ENCODE measurements around the gene SH2D3A. TPM values are rescaled to one million over a fixed set of nuclear protein-coding genes. Genes with fewer than 3 reads are reported as not detected.

SH2D3A gene
- total RNA-seq, 5 donors from 2014 or later (not counting 1 experiment from before 2014, with no cell fraction given), result 61.7 to 83.7 (median 73.6) TPM

DNA sequence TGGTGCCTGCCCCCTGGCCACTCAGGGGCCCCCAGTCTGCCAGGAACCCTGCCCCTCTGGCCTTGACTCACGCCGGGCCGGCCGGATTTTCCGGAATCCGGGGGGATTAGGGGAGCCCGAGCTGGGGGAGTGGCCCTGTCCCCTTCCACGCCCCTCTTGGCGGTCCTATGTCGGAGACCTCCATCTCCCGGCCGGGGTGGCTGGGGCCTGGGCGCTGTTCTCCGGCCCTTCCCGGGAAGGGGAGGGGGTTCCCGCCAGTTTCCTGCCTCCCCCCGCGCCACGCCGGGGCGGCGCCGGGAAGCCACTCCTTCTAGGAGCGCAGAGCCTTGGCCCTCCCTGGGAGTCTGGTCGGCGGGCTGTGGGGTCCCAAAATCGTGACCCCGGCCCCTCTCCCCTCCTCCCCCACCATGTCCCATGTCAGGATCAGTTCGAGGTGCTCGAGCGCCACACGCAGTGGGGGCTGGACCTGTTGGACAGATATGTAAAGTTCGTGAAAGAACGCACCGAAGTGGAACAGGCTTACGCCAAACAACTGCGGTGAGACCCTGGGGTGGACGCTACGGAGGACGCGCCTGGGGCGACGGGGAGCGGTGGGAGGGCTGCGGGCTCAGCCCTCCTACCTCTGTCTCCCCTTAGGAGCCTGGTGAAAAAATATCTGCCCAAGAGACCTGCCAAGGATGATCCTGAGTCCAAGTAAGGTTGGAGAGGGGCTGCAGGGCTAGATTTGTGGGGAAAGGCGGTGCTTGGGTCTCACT is 26.5 kb downstream of the SH2D3A start:
- ChIA-PET POLR2A (no interaction called here), CTCF (no interaction called here)
- peak overlapping the region; percentile 60 to 66 for H3K4me3 ChIP-seq (ENCODE audit: control insufficient read depth in 1 of 2, extremely low read depth in 1 of 2, low read length in 1 of 2)
- peaks cover 15 to 48% of the 10 kb centered on the region in 2 experiments for H3K4me1 ChIP-seq (ENCODE audit: control insufficient read depth in 1 of 2, extremely low read depth in 1 of 2, insufficient read depth in 2 of 2, low read length in 2 of 2)
- 4% methylated on average over 34 of the region's 46 CpGs for WGBS (ENCODE audit: insufficient coverage)
- H3K27ac ChIP-seq (ENCODE audit: low read length), result peak overlapping the region; percentile 12
- H3K27me3 Mint-ChIP-seq, result no peaks in the 10 kb centered on the region
- ATAC-seq (replicated peaks in 1 of 4) (no peak), DNase-seq (peak in 4 of 35 experiments; percentile 16 to 33 (median 24))
- H3K4me3 Mint-ChIP-seq, result peak overlapping the region; percentile 69 to 95 (median 76)
- H3K4me1 Mint-ChIP-seq, result peaks cover 31 to 40% (median 40%) of the 10 kb centered on the region in 3 donors
- peaks cover 0 to 3% of the 10 kb centered on the region in 2 donors for H3K36me3 ChIP-seq (ENCODE audit: control insufficient read depth in 2 of 2, extremely low read depth in 1 of 2, insufficient read depth in 1 of 2, low read length in 1 of 2)
- H3K9me3 Mint-ChIP-seq, result no peaks in the 10 kb centered on the region
- H3K27me3 ChIP-seq (replicated peaks in 1 of 2; ENCODE audit: control insufficient read depth in 2 of 2, extremely low read depth in 1 of 2, insufficient read depth in 2 of 2, low read length in 1 of 2), result peaks cover 0 to 14% of the 10 kb centered on the region in 2 experiments
- peaks cover 11% of the 10 kb centered on the region for H3K36me3 Mint-ChIP-seq
- H3K9me3 ChIP-seq, result no peaks in the 10 kb centered on the region
- H3K27ac Mint-ChIP-seq, result peak overlapping the region in 1 of 2 donors; percentile 72

DNA sequence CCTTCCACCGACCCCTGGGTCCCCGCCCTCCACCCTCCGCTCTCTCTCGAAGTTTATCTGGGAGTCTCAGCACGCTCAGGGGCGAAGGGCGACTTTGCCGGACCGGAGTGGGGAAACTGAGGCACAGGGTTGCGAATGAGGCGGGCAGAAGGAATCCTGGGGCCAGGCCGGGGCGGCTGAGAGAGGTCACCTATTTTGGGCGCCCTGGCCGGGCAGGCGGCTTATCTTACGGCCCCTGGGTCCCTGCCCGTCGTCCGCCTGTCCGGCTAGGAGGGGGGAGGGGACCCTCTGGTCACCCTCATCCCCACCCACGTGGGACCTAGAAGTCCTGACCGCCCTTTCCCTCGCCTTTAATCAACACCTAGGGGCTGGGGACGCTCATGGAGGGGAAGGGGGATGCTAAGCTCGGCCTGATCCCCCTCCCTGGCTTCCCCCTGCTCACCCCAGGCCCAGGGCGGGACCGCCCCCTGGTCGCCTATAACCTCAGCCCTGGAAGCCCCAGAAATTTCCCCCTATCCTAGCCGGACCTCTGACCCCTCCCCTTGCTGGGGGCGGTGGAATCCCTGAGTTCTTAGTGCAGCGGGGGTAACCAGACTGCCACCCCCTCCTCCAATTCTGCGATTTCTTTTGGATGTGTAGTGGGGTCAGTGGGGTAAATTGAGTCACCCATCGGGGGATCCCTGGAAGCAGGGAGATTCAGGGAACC is 27.2 kb downstream of the SH2D3A start:
- ChIA-PET POLR2A (no interaction called here), CTCF (interaction anchor here in 1 of 2 donors (0.6 kb wide), 2 partner anchors 98 to 124 kb away, joined by 3 to 5 read pairs; no protein-coding TSS in a partner anchor)
- Histone ChIP-seq H3K4me3 (ENCODE audit: control insufficient read depth in 1 of 2, extremely low read depth in 1 of 2, low read length in 1 of 2) (peak overlapping the region; percentile 60 to 66), H3K27me3 (replicated peaks in 1 of 2; ENCODE audit: control insufficient read depth in 2 of 2, extremely low read depth in 1 of 2, insufficient read depth in 2 of 2, low read length in 1 of 2) (peaks cover 0 to 14% of the 10 kb centered on the region in 2 experiments), H3K4me1 (ENCODE audit: control insufficient read depth in 1 of 2, extremely low read depth in 1 of 2, insufficient read depth in 2 of 2, low read length in 2 of 2) (peaks cover 15 to 51% of the 10 kb centered on the region in 2 experiments), H3K27ac (ENCODE audit: low read length) (peak overlapping the region; percentile 12), H3K36me3 (ENCODE audit: control insufficient read depth in 2 of 2, extremely low read depth in 1 of 2, insufficient read depth in 1 of 2, low read length in 1 of 2) (peaks cover 0 to 5% of the 10 kb centered on the region in 2 donors), H3K9me3 (no peaks in the 10 kb centered on the region)
- no peak overlapping the region for H3K27ac Mint-ChIP-seq
- DNase-seq, result peak in 2 of 35 experiments; percentile 18 to 35
- no peak for ATAC-seq (replicated peaks in 1 of 4)
- H3K27me3 Mint-ChIP-seq, result no peaks in the 10 kb centered on the region
- WGBS (ENCODE audit: insufficient coverage), result 0% methylated on average over 12 of the region's 34 CpGs
- H3K4me1 Mint-ChIP-seq, result peaks cover 31 to 43% (median 40%) of the 10 kb centered on the region in 3 donors
- H3K9me3 Mint-ChIP-seq, result no peaks in the 10 kb centered on the region
- H3K36me3 Mint-ChIP-seq, result peaks cover 5% of the 10 kb centered on the region
- H3K4me3 Mint-ChIP-seq, result peak overlapping the region; percentile 69 to 95 (median 76)

DNA sequence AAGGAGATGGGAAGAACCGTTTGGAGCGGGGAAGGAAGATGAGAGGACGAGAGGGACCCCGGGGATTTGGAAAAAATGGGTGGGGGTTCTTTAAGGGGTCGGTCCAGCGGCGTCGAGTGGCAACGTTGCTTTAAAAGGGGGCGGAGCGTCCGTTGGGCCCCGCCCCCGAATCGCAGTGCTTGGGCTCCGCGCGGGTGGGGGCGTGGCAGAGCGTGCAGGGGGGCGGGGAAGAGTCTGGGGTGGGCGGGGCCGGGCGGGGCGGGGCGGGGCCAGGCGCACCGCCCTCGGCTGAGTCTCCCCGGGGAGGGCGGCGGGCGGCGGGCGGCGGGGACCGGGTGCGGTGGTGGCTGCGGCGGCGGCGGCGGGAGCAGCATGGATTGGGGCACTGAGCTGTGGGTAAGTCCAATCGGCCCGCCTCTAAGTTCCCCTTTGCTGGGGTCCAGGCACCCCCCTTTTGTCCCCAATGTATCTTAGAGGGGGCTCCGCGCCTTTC is 27.8 kb downstream of the SH2D3A start, which contains the start of gene TRIP10:
TSS of gene TRIP10 (plus strand) at position 291 of the 493 bp plus-strand sequence. CDS start at position 373, 82 bp downstream.
- no peaks in the 10 kb centered on the region for H3K27me3 Mint-ChIP-seq
- H3K4me1 ChIP-seq (ENCODE audit: control insufficient read depth in 1 of 2, extremely low read depth in 1 of 2, insufficient read depth in 2 of 2, low read length in 2 of 2), result peaks cover 15 to 51% of the 10 kb centered on the region in 2 experiments
- DNase-seq, result peak; percentile 63 to 89 (median 78)
- ChIA-PET POLR2A (no interaction called here), CTCF (interaction anchor here in 1 of 2 donors (0.6 to 3.4 kb wide), 3 partner anchors 97 to 124 kb away, joined by 3 to 51 read pairs (median 5); no protein-coding TSS in a partner anchor)
- peak; percentile 7 to 31 (median 9) for ATAC-seq (replicated peaks in 1 of 4)
- H3K4me1 Mint-ChIP-seq, result peaks cover 31 to 43% (median 40%) of the 10 kb centered on the region in 3 donors
- peaks cover 0 to 6% of the 10 kb centered on the region in 2 donors for H3K36me3 ChIP-seq (ENCODE audit: control insufficient read depth in 2 of 2, extremely low read depth in 1 of 2, insufficient read depth in 1 of 2, low read length in 1 of 2)
- peak within 1 kb of the TSS; percentile 92 to 93 for H3K27ac Mint-ChIP-seq
- WGBS (ENCODE audit: insufficient coverage), result under 1% methylated on average over 22 of the region's 47 CpGs
- H3K9me3 Mint-ChIP-seq, result no peaks in the 10 kb centered on the region
- H3K9me3 ChIP-seq, result no peaks in the 10 kb centered on the region
- peaks cover 5% of the 10 kb centered on the region for H3K36me3 Mint-ChIP-seq
- H3K27me3 ChIP-seq (replicated peaks in 1 of 2; ENCODE audit: control insufficient read depth in 2 of 2, extremely low read depth in 1 of 2, insufficient read depth in 2 of 2, low read length in 1 of 2), result peaks cover 0 to 14% of the 10 kb centered on the region in 2 experiments
- peak within 1 kb of the TSS; percentile 79 for H3K27ac ChIP-seq (ENCODE audit: low read length)
- peak within 1 kb of the TSS; percentile 94 to 96 (median 95) for H3K4me3 Mint-ChIP-seq
- peak within 1 kb of the TSS; percentile 60 to 72 for H3K4me3 ChIP-seq (ENCODE audit: control insufficient read depth in 1 of 2, extremely low read depth in 1 of 2, low read length in 1 of 2)

DNA sequence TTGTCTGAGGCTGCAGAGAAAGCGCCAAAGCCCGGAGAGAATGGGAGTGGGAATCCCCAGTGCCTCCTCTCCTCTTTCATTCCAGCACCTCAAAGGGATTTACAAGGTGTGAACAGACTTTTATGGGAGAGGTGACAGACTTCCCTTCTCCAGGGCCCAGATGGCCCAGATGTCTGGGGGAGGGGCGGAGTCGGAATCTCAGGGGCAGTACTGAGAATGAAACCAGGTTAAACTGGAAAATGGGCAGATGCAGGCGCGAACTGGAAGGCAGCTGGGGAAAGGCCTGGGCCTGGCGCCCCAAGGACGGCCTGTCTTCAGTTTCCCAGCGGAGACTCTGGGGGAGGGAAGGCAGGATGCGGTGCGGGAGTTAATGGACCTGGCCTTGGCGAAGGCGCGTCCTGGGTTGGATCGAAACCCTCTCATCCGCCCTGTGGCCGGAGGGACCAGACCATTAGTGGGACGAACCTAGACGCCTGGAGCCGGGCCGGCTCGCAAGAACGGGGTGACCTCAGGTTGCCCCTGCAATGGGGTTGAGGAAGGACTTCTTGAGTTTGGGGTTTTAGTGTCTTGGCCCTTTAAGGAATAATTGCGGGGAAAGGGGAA is 28.3 kb downstream of the SH2D3A start:
- H3K36me3 ChIP-seq (ENCODE audit: control insufficient read depth in 2 of 2, extremely low read depth in 1 of 2, insufficient read depth in 1 of 2, low read length in 1 of 2), result peaks cover 0 to 8% of the 10 kb centered on the region in 2 donors
- peaks cover 31 to 41% (median 35%) of the 10 kb centered on the region in 3 donors for H3K4me1 Mint-ChIP-seq
- H3K27ac ChIP-seq (ENCODE audit: low read length), result peak overlapping the region; percentile 79
- H3K27ac Mint-ChIP-seq, result peak overlapping the region; percentile 92 to 93
- H3K4me3 Mint-ChIP-seq, result peak overlapping the region; percentile 94 to 96 (median 95)
- peaks cover 0 to 14% of the 10 kb centered on the region in 2 experiments for H3K27me3 ChIP-seq (replicated peaks in 1 of 2; ENCODE audit: control insufficient read depth in 2 of 2, extremely low read depth in 1 of 2, insufficient read depth in 2 of 2, low read length in 1 of 2)
- ATAC-seq (replicated peaks in 1 of 4), result no peak
- no peaks in the 10 kb centered on the region for H3K36me3 Mint-ChIP-seq
- H3K4me1 ChIP-seq (ENCODE audit: control insufficient read depth in 1 of 2, extremely low read depth in 1 of 2, insufficient read depth in 2 of 2, low read length in 2 of 2), result peaks cover 15 to 51% of the 10 kb centered on the region in 2 experiments
- no peaks in the 10 kb centered on the region for H3K27me3 Mint-ChIP-seq
- ChIA-PET POLR2A (no interaction called here), CTCF (interaction anchor here in 1 of 2 donors (0.5 to 3.4 kb wide), 7 partner anchors 30 to 205 kb away, joined by 3 to 51 read pairs (median 4); partner anchors contain the start of gene SH2D3A)
- peak overlapping the region; percentile 51 to 72 for H3K4me3 ChIP-seq (ENCODE audit: control insufficient read depth in 1 of 2, extremely low read depth in 1 of 2, low read length in 1 of 2)
- 18% methylated on average over 20 of the region's 24 CpGs for WGBS (ENCODE audit: insufficient coverage)
- DNase-seq, result peak in 5 of 35 experiments; percentile 11 to 18 (median 15)
- no peaks in the 10 kb centered on the region for H3K9me3 ChIP-seq
- no peaks in the 10 kb centered on the region for H3K9me3 Mint-ChIP-seq

DNA sequence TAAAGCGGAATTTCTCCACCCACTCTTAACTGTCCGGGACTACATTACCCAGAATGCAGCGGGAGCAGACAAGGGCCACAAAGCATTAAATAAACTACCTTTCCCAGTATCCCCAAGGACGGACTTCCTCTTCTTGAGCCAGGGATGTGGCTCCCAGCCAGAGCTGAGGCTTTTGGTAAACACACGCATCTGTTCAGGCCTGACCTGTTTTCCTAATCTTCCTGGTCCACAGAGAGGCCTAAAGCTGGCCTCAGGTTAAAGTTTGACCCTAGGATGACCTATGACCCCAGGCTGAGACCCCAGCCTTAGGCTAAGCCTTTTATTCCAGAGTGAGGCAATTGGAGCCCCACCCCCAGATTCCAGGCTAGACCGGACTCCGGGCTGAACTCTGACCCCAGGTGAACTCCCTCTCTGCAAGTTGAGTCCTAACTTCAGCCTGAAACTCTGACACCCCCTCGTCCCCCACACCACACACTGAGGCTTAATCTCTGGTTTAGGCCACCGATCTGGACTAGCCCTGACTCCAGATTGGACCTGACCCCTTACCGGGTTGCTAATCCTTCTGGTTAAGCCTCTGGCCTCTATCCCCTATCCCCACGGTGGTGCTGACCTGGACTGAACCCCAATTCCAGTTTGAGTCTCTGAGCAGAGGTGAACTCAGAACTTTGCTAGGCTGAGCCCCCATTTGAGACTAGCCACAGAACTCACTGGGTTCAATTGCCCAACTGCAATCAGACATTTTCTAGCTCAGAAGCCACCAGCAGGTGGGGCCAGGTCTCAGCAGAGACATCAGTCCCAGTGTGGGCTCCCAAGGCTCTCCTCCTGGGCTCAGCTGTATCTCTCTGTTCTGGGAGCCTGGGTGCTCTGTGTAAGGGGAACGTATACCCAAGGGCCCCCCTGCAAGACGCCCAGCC is 29.1 kb downstream of the SH2D3A start:
- H3K36me3 Mint-ChIP-seq, result no peaks in the 10 kb centered on the region
- H3K9me3 Mint-ChIP-seq, result no peaks in the 10 kb centered on the region
- ChIA-PET CTCF (interaction anchor here (0.5 to 3.4 kb wide), 16 partner anchors 16 to 785 kb away, joined by 3 to 51 read pairs (median 4); partner anchors contain the start of genes SH2D3A (in 1 of the 2) and VAV1 (in 1 of the 2)), POLR2A (interaction anchor here (0.6 to 1.4 kb wide), 2 partner anchors 30 to 125 kb away, joined by 5 to 7 read pairs; no protein-coding TSS in a partner anchor)
- DNase-seq (peak; percentile 48 to 86 (median 70)), ATAC-seq (replicated peaks in 1 of 4) (peak in 3 of 4 experiments; percentile 7 to 11 (median 7))
- no peaks in the 10 kb centered on the region for H3K27me3 Mint-ChIP-seq
- peaks cover 6 to 12% of the 10 kb centered on the region in 2 donors for H3K36me3 ChIP-seq (ENCODE audit: control insufficient read depth in 2 of 2, extremely low read depth in 1 of 2, insufficient read depth in 1 of 2, low read length in 1 of 2)
- H3K27me3 ChIP-seq (replicated peaks in 1 of 2; ENCODE audit: control insufficient read depth in 2 of 2, extremely low read depth in 1 of 2, insufficient read depth in 2 of 2, low read length in 1 of 2), result peaks cover 0 to 14% of the 10 kb centered on the region in 2 experiments
- H3K27ac ChIP-seq (ENCODE audit: low read length), result peak overlapping the region; percentile 79
- H3K4me1 Mint-ChIP-seq, result peaks cover 31 to 41% (median 35%) of the 10 kb centered on the region in 3 donors
- WGBS (ENCODE audit: insufficient coverage), result 19% methylated on average over 11 of the region's 13 CpGs
- peaks cover 15 to 51% of the 10 kb centered on the region in 2 experiments for H3K4me1 ChIP-seq (ENCODE audit: control insufficient read depth in 1 of 2, extremely low read depth in 1 of 2, insufficient read depth in 2 of 2, low read length in 2 of 2)
- H3K27ac Mint-ChIP-seq, result peak overlapping the region; percentile 92 to 93
- no peaks in the 10 kb centered on the region for H3K9me3 ChIP-seq
- H3K4me3 Mint-ChIP-seq, result peak overlapping the region; percentile 94 to 96 (median 95)
- H3K4me3 ChIP-seq (ENCODE audit: control insufficient read depth in 1 of 2, extremely low read depth in 1 of 2, low read length in 1 of 2), result peak overlapping the region; percentile 51 to 72
